NCI-H2107 (cell line): ENCODE results near the gene TMEM97.

Experiments
- DNase-seq: peaks from one replicate; lab custom pipeline; 2025; lab: John Stamatoyannopoulos, UW

TMEM97 gene

DNA sequence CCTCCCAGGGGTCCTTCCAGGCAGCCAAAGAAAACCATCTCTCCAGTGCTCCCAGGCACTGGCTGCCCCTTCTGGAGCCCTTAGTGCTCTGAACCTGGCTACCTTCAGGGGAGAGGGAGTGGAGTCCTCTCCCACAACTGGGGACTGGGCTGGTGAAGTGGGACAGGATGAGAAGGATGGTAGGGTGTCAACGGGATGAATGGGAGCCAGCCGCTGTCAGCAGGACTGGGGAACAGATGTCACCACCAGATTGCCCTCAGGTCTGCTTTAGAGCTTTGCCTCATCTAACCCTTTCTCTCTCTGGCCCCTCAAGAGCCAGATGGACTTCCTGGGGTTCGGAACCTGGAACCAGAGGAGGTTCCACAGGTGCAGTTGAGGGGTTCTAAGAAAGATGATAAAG is 46.5 kb downstream of the TMEM97 start:
- DNase-seq, result no peak

DNA sequence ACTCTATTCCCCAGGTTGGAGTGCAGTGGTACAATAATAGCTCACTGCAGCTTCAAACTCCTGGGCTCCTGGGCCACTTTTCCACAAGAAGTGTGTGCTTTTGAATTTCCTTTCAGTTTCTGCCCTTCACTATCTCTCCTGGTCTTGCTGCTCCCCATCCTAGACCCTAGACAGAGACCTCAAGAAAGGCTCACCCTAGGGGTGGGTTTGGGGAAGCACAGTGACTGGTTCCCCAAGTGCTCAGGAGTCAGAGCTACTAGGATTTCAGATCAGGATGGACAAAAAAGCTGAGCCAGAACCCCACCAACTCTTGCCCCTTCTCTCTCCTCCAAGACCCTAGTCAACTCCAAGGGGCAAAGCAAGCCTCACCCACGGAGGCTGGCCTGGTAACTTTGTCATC is 47.6 kb downstream of the TMEM97 start:
- DNase-seq, result no peak

DNA sequence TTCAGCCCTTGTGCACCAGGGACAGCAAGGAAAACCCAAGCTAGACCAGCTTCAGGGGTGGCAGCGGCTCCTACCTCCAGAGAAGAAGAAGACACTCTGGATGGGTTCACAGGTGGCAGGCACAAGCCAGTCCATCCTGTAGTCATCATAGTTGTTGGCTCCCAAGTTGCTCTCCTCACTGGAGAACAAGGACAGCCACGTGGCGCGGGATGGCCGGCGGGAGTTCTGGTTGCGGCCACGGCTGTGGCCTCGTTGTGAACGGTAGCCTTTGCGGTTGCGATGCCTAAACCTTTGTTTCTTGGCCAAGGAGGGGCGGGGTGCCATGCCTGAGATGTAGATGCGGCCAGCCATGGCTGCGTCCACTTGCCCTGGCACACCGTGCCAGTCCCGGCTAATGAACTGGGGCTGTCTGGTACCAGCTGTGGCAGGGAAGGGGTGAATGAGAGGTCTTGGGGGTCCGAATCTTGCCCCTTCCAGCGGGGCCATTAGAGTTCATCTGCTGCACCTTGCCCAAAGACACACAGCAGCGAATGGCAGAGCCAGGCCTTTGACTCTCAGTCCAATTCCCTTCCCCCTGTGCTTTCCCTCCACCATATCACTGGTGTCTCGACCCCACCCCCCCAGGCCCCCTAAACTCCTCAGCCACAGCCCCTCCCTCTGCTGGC is 48.8 kb downstream of the TMEM97 start:
- DNase-seq, result no peak

DNA sequence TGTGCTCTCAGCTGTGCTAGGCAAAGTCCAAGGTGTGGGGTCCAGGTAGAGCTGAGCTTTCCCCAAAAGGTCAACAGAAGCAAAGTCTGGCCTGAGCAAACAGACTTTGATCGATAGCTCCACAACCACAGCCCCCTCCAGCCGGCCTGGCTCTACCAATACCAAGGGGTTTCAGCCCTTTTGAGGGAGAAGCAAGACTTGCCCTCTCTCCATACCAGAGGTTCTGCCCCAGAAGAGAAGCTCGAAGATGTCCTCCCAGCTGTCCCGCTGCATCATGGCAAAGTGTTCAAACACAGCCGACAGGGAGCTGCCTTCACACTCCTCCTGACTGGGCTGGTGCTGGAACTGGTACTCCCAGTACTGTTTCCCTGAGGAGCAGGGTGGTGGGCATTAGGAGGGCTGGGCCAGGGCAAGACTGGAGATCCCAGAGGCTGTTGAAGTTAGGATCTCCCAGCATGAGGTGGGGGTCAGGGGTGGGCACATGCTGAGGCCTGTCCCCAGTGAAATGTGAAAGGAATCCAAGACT is 49.4 kb downstream of the TMEM97 start:
- no peak for DNase-seq

DNA sequence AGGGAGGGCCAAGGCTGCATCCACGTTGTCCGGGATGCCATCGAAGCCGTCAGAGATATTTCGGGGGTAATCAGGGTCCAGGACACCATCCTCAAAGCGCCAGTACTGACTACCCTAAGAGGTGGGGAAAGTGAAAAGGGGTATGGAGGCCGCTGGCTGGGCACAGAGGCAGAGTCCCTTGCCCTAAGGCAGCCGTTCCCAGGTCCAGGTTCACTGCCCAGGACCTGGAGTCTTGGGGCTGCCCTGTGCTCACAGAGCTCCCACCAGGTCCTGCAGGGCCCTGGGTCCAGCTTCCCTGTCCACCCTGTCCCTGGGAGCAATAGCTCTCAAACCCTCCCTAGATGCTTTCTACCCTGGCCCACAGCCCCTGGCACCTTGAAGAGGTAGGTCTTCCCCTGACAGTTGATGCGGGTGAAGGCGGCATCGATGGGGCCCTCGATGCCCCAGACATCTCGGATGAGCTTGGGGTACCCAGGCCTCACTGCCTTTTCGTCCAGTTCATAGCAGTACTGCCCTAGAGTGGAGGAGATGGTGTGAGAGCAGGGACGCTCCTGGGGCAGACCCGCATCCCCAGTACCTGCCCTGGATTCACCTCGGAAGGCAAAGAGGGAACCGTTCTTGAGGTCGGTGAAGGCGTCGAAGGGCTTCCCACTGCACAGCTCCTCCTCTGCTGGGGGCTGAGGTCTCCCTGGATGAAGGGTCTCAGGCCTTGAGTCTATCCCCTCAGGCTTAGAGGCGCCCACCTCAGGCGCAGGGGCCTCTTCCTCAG is 50.1 kb downstream of the TMEM97 start:
- no peak for DNase-seq

DNA sequence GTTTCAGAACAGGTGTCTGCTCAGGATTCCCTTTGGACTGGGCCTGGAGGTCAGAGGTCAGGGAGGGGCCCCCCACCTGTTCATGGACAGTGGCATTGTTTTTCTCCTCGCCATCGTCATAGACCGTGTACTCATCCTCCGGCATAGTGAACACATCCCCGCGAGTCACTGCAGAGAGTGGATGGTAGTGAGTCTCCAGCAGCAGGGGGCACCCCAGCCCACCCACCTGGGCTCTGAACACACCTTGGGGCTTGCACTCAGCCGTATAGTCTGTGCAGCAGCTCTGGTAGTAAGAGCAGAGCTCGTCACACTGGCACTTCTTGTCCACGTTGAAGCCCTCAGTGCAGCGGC is 50.7 kb downstream of the TMEM97 start:
- DNase-seq, result no peak

DNA sequence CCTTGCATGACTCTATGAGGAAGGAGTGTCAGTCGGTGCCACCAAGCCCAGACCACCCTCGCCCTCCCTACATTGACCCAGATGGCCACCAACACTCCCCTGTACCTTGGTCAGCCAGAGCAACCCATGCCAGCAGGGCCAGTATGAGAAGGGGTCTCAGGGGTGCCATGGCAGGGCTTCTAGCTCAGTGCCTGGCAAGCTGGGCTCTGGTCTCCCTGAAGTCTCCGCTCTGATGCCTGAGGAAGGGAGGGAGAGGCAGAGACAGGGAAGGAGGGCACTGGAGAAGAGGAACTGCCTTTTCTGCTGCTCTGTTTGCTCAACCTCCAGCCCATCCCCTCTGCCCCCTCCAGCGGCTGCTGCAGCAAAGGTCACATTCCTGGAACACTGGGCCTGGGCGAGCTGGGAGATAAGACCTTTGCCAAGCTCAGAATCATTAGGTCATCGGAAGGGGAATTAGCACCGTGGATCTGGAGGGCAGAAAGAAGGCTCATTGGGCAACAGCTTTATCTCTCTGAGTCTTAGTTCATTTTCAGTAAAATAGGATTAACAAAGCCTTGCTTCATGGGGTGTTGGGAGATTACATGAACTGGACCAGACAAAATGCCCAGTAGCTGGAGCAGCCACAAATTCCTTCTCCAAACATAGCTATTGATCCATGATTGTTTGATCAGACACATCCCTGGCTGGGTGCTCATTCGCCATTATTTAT is 51.2 kb downstream of the TMEM97 start, which contains the start of gene VTN:
Gene VTN (minus strand): TSS at position 273 of the 709 bp plus-strand sequence. CDS start 104 bp downstream, at position 169.
- no peak for DNase-seq

DNA sequence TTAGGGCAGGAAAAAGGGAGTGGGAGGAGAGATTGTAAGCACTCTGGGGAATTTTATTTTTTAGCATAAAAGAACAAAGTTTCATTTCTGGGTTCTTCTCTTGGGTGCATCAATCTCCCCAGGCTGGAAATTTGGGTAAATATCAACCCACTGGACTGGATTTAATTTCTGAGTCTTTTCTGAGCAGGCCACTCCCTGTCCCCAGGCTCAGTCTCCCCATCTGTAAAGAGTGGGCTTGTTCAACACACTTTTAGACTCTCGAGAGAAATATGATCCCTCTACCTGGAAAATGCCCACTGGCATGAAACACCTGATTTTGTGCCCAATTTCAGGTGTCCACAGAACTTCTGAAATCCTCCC is 51.7 kb downstream of the TMEM97 start:
- DNase-seq, result no peak

DNA sequence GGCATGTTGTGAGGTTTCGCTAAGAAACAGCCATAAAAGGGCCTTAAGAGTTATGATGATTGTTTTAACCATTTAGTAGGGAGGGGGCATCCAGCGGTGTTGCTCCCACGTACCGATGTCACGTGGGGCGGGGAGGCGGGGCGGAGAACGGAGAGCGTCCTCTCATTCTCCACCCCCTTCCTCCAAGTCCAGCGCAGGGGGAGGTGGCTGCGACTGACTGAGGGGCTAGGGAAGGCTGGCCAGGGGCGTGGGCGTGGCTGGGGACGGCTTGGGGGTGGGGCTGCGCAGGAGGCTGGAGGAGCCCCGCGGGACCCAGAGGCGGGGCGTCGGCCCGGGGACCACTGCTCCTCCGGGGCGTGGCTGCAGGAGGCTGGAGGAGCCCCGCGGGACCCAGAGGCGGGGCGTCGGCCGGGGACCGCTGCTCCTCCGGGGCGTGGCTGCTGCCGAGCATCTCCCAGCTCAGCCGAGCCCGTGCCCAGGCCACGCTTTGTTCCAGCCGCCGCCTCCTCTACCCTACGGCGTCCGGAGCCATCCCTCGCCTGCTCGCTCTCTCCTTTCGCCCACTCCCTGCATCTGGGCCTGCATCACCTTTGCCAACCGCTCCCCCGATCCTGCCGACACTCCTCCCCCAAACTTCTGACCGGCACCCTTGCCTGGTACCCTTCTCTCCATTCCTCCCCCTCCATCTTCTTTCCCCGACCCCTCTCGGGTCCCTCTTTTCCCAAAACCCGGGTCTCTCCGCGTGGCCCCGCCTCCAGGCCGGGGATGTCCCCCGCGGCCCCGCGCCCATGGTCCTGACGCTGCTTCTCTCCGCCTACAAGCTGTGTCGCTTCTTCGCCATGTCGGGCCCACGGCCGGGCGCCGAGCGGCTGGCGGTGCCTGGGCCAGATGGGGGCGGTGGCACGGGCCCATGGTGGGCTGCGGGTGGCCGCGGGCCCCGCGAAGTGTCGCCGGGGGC is 52.5 kb downstream of the TMEM97 start, which contains the start of gene SARM1:
Gene SARM1 (plus strand): TSS at position 450 of the 958 bp plus-strand sequence. CDS start 339 bp downstream, at position 789.
- DNase-seq, result peak; percentile 48

DNA sequence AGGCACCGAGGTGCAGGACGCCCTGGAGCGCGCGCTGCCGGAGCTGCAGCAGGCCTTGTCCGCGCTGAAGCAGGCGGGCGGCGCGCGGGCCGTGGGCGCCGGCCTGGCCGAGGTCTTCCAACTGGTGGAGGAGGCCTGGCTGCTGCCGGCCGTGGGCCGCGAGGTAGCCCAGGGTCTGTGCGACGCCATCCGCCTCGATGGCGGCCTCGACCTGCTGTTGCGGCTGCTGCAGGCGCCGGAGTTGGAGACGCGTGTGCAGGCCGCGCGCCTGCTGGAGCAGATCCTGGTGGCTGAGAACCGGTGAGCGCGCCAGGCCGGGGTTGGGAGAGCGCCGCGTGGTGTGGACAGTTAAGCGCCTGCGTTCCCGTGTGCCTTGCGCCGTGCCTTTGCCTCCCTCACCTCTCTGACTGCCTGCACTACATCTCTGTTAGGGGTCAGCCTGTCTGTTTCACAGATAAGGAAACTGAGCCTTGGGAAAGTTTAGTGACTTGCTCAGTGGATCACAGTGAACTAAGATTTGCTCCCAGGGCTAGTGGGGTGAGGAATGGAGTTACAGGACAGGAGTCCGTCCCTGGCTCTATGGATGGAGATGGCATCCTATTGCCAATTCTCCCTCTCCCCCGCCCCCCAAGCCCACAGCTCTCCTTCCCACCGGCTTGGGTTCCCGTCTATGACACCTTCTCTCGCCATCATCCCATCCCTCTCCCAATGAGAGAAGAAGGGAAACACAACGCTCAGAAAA is 53.4 kb downstream of the TMEM97 start:
- DNase-seq, result peak; percentile 20

DNA sequence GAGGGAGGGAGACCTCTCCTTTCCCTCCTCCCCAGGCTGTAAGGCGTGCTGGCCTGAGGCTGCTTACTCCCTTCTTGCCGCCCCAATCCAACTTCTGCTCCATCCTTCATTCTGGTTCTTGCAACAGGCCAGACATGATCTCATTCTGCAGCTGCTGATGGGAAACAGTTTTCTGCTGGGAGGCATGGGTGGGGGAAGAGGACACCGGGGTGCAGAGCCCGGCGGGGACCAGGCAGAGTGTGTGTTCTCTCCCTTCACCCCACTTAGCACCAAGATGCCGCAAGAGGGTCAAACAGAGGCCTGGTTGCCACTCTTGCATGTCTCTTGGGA is 53.9 kb downstream of the TMEM97 start:
- DNase-seq, result no peak
